B cell (primary cell): ENCODE measurements around the gene AURKA. TPM values are rescaled to one million over a fixed set of nuclear protein-coding genes. Genes with fewer than 3 reads are reported as not detected.
"Not testable (repeated sequence)": the region's sequence is repeated elsewhere in the genome, so short reads cannot be mapped to it uniquely, and the experiment has no call there.

Experiments
- ATAC-seq: fragments of 200-7000 bp; cut with Tn5 transposase; one replicate; pipeline ENCODE4 v1.10.0; 2021; ENCODE audit warnings: low read depth, mild to moderate bottlenecking, moderate number of reproducible peaks, moderate library complexity
- CTCF ChIA-PET: fragments of 350-600 bp; sonication (Branson Sonifier 250); formaldehyde crosslinking; loops from one replicate; lab custom pipeline; 2021; ENCODE audit warnings: antibody characterized with exemption, inconsistent platforms; lab: Charles Lee
- POLR2A ChIA-PET: fragments of 350-600 bp; sonication (Branson Sonifier 250); formaldehyde crosslinking; loops from one replicate; lab custom pipeline; 2021; ENCODE audit warnings: antibody characterized with exemption; lab: Charles Lee
- DNase-seq: peaks from one replicate; pipeline ENCODE4 v3.0.0; 2013
- H2AFZ ChIP-seq: 2 replicates; pipeline ENCODE4 v1.6.1; 2012; ENCODE audit warnings: mild to moderate bottlenecking, low read depth, low read length; ENCODE audit not compliant: insufficient read depth, poor library complexity, severe bottlenecking
- H3K27ac ChIP-seq, 2 donors: 1 replicate in 1 of 2; 2 replicates in 1 of 2; pipeline ENCODE4 v1.5.1; 2012 to 2013; ENCODE audit warnings: low read length in 2 of 2, mild to moderate bottlenecking in 2 of 2, moderate library complexity in 1 of 2
- H3K27me3 ChIP-seq, 4 experiments: fragments of 200-600 bp in 1 of 4; sonication (generic) in 1 of 4; replicated peaks in 1 of 4; 1 replicate in 2 of 4; 2 replicates in 2 of 4; pipeline versions ENCODE4 v1.6.1 to v1.7.0; 2013 to 2016; ENCODE audit warnings: low read length in 3 of 4, mild to moderate bottlenecking in 2 of 4, mixed read lengths in 1 of 4, moderate library complexity in 1 of 4; ENCODE audit not compliant: insufficient read depth in 4 of 4, control insufficient read depth in 3 of 4; ENCODE audit errors: control extremely low read depth in 1 of 4
- H3K36me3 ChIP-seq, 2 experiments: replicated peaks in 1 of 2; 1 replicate in 1 of 2; 2 replicates in 1 of 2; pipeline versions ENCODE4 v1.6.1 to v1.7.1; 2013; ENCODE audit warnings: low read length in 1 of 2; ENCODE audit not compliant: insufficient read depth in 2 of 2, control insufficient read depth in 1 of 2; ENCODE audit errors: control extremely low read depth in 1 of 2, extremely low read depth in 1 of 2
- H3K4me1 ChIP-seq, 2 donors: fragments of 200-600 bp in 1 of 2; sonication (generic) in 1 of 2; 1 replicate in 1 of 2; 2 replicates in 1 of 2; pipeline versions ENCODE4 v1.5.1 to v1.6.1; 2013 to 2017; ENCODE audit warnings: low read length in 2 of 2; ENCODE audit not compliant: control insufficient read depth in 2 of 2, insufficient read depth in 2 of 2
- H3K4me2 ChIP-seq: replicated peaks from 2 replicates; pipeline ENCODE3; 2012; ENCODE audit warnings: mild to moderate bottlenecking, low read depth, low read length; ENCODE audit not compliant: poor library complexity, severe bottlenecking
- H3K4me3 ChIP-seq, 5 experiments: fragments of 200-600 bp in 1 of 5; sonication (generic) in 1 of 5; 1 replicate in 3 of 5; 2 replicates in 2 of 5; pipeline versions ENCODE4 v1.5.1 to v1.7.0; 2011 to 2016; ENCODE audit warnings: low read length in 4 of 5, mild to moderate bottlenecking in 4 of 5, low read depth in 2 of 5, control low read depth in 1 of 5, moderate library complexity in 1 of 5; ENCODE audit not compliant: insufficient read depth in 1 of 5; ENCODE audit errors: control extremely low read depth in 1 of 5, extremely low read depth in 1 of 5
- H3K79me2 ChIP-seq: fragments of 200-600 bp; sonication (generic); one replicate; pipeline ENCODE4 v1.6.0; 2016; ENCODE audit warnings: low read length; ENCODE audit not compliant: control insufficient read depth, insufficient read depth
- H3K9ac ChIP-seq: fragments of 200-600 bp; sonication (generic); 2 replicates; pipeline ENCODE4 v1.6.1; 2017; ENCODE audit warnings: mild to moderate bottlenecking, low read length, moderate library complexity
- H3K9me3 ChIP-seq, 3 donors: one replicate each; pipeline versions ENCODE4 v1.6.1 to v1.7.1; 2013; ENCODE audit warnings: low read length in 2 of 3; ENCODE audit not compliant: control insufficient read depth in 2 of 3, insufficient read depth in 1 of 3; ENCODE audit errors: control extremely low read depth in 1 of 3
- H4K20me1 ChIP-seq: 2 replicates; pipeline ENCODE4 v1.6.0; 2012; ENCODE audit warnings: mild to moderate bottlenecking, low read length; ENCODE audit not compliant: insufficient read depth, control insufficient read depth, poor library complexity, severe bottlenecking
- H3K27ac Mint-ChIP-seq: one replicate; pipeline ENCODE4 v1.8.0; 2021; ENCODE audit warnings: mixed read lengths
- H3K27me3 Mint-ChIP-seq: one replicate; pipeline ENCODE4 v1.8.0; 2021; ENCODE audit warnings: mixed read lengths
- H3K4me1 Mint-ChIP-seq: one replicate; pipeline ENCODE4 v1.8.0; 2021; ENCODE audit warnings: mixed read lengths
- H3K4me3 Mint-ChIP-seq: one replicate; pipeline ENCODE4 v1.8.0; 2021; ENCODE audit warnings: mixed read lengths
- H3K9me3 Mint-ChIP-seq: one replicate; pipeline ENCODE4 v1.8.0; 2022; ENCODE audit warnings: mixed read lengths; ENCODE audit not compliant: insufficient read depth
- CTCF ChIP-seq: fragments of 200-600 bp; IDR thresholded peaks from one replicate; pipeline ENCODE4 v1.8.0; 2022; ENCODE audit warnings: antibody characterized with exemption, mild to moderate bottlenecking
- EZH2 ChIP-seq: IDR thresholded peaks from 2 replicates; pipeline ENCODE4 v1.6.1; 2012; ENCODE audit warnings: borderline replicate concordance, low read depth, mild to moderate bottlenecking, moderate library complexity, low read length; ENCODE audit not compliant: insufficient read depth, poor library complexity, severe bottlenecking
- WGBS: methylation state at CpG from one replicate; pipeline ENCODE4 v1.1.5; 2013; ENCODE audit warnings: missing lambda C conversion rate; ENCODE audit not compliant: insufficient coverage; 5-methylcytosine and 5-hydroxymethylcytosine counted together
- intact Hi-C: fragments of 100-400 bp; cut with micrococcal nuclease; formaldehyde crosslinking; loops from one replicate; pipeline ENCODE4 v1.10.0; 2022
- polyA plus RNA-seq: library from polyadenylated mRNA; depleted of rRNA; stranded (reverse); fragments of >200 nt; gene quantifications from 2 replicates; pipeline ENCODE4 v1.2.3, GENCODE V29; 2012
- total RNA-seq, 2 donors: library from RNA; stranded (reverse); fragments of 120-200 nt in 1 of 2; gene quantifications; 1 replicate in 1 of 2; 2 replicates in 1 of 2; pipeline versions ENCODE4 v1.2.3 to v1.2.4, GENCODE V29; 2013 to 2022

AURKA gene
- total and polyA plus RNA-seq, 2 donors (not counting 1 experiment from before 2014, with no cell fraction given): 0.86 to 3.9 TPM

- H3K79me2 ChIP-seq, H3K9me3 ChIP-seq, intact Hi-C loops, H3K9me3 Mint-ChIP-seq, CTCF ChIA-PET, H3K27me3 Mint-ChIP-seq, ATAC-seq, H4K20me1 ChIP-seq, DNase-seq, H3K27me3 ChIP-seq: not testable (repeated sequence)
- H3K4me1 Mint-ChIP-seq: peaks cover 17% of the 10 kb centered on the region
- 94% methylated on average over 7 of the region's 7 CpGs for WGBS
- Histone ChIP-seq H2AFZ (peak overlapping the region; percentile 65), H3K36me3 (peaks cover 9 to 17% of the 10 kb centered on the region in 2 experiments), H3K9ac (peak overlapping the region; percentile 43), H3K4me3 (peak overlapping the region in 1 of 5 experiments; percentile 49), H3K4me1 (peaks cover 12 to 21% of the 10 kb centered on the region in 2 donors), H3K4me2 (peak overlapping the region; percentile 57), H3K27ac (peak overlapping the region in 1 of 2 donors; percentile 49)
- POLR2A ChIA-PET: interaction anchor here (1.3 kb wide), 1 partner anchor 58 kb away, joined by 3 read pairs; the partner anchor contains the start of gene RTF2
- H3K4me3 Mint-ChIP-seq: peak overlapping the region; percentile 77
- H3K27ac Mint-ChIP-seq: peak overlapping the region; percentile 66
Measured at GRCh38 chr20:56411287-56411686, 19.3 kb upstream of the AURKA start.

- no peaks in the 10 kb centered on the region for H4K20me1 ChIP-seq
- Mint-ChIP-seq H3K4me1 (peaks cover 17% of the 10 kb centered on the region), H3K9me3 (no peaks in the 10 kb centered on the region), H3K27me3 (no peaks in the 10 kb centered on the region), H3K27ac (no peak overlapping the region), H3K4me3 (no peak overlapping the region)
- H3K79me2 ChIP-seq: peaks cover 6% of the 10 kb centered on the region
- no peaks in the 10 kb centered on the region for H3K27me3 ChIP-seq
- no peak overlapping the region for H2AFZ ChIP-seq
- ATAC-seq: no peak
- H3K36me3 ChIP-seq: peaks cover 9 to 27% of the 10 kb centered on the region in 2 experiments
- TF ChIP-seq EZH2: no peak
- TF ChIP-seq CTCF: no peak
- no CpG with 5 or more reads among the region's 1 CpG for WGBS
- DNase-seq: no peak
- no peak overlapping the region for H3K4me2 ChIP-seq
- peaks cover 12 to 21% of the 10 kb centered on the region in 2 donors for H3K4me1 ChIP-seq
- intact Hi-C loops: no loop called here
- H3K4me3 ChIP-seq: no peak overlapping the region
- no peak overlapping the region for H3K9ac ChIP-seq
- ChIA-PET POLR2A (no interaction called here), CTCF (no interaction called here)
- no peak overlapping the region for H3K27ac ChIP-seq
- no peaks in the 10 kb centered on the region for H3K9me3 ChIP-seq
Measured at GRCh38 chr20:56409956-56410355, 17.9 kb upstream of the AURKA start.
